OCI-LY7 (cell line): ENCODE measurements around the gene SLC6A17. TPM values are rescaled to one million over a fixed set of nuclear protein-coding genes. Genes with fewer than 3 reads are reported as not detected.

Source experiments
- BruUV-seq: library from RNA; stranded (reverse); fragments of 400-500 nt; replicated peaks from 2 replicates; lab custom pipeline; 2021; lab: Mats Ljungman, UMichigan
- CTCF ChIA-PET: fragments of 300-600 bp; sonication (Branson Sonifier 250); formaldehyde crosslinking; loops from one replicate; lab custom pipeline; 2022; ENCODE audit warnings: antibody characterized with exemption; ENCODE audit not compliant: unreplicated experiment; lab: Charles Lee
- POLR2A ChIA-PET: fragments of 300-600 bp; sonication (Branson Sonifier 250); formaldehyde crosslinking; loops from one replicate; lab custom pipeline; 2022; ENCODE audit warnings: antibody characterized with exemption; lab: Charles Lee
- DNase-seq: peaks from one replicate; pipeline ENCODE4 v3.0.0-alpha.2; 2015; ENCODE audit warnings: low spot score
- H2AFZ ChIP-seq: fragments of 200-600 bp; sonication (generic), shearing (Covaris generic); 2 replicates; pipeline ENCODE4 v1.6.1; 2014; ENCODE audit warnings: mild to moderate bottlenecking, antibody characterized with exemption, low read length, moderate library complexity
- H3K27ac ChIP-seq: fragments of 200-600 bp; sonication (generic); 2 replicates; pipeline ENCODE4 v1.5.1; 2014; ENCODE audit warnings: mixed run types, low read depth, mild to moderate bottlenecking, moderate library complexity, low read length, inconsistent platforms; ENCODE audit not compliant: poor library complexity, severe bottlenecking
- H3K36me3 ChIP-seq: fragments of 200-600 bp; sonication (generic); 2 replicates; pipeline ENCODE4 v1.6.1; 2014; ENCODE audit warnings: mild to moderate bottlenecking, antibody characterized with exemption, low read length, moderate library complexity, mixed read lengths; ENCODE audit not compliant: insufficient read depth
- H3K4me1 ChIP-seq: fragments of 200-600 bp; sonication (generic); 2 replicates; pipeline ENCODE4 v1.5.1; 2014; ENCODE audit warnings: mild to moderate bottlenecking, low read length; ENCODE audit not compliant: insufficient read depth, poor library complexity, severe bottlenecking
- H3K4me2 ChIP-seq: fragments of 200-600 bp; sonication (generic); 2 replicates; pipeline ENCODE4 v1.6.1; 2014; ENCODE audit warnings: mild to moderate bottlenecking, low read length
- H3K4me3 ChIP-seq: fragments of 200-600 bp; sonication (generic); 2 replicates; pipeline ENCODE4 v1.5.1; 2014; ENCODE audit warnings: mild to moderate bottlenecking, low read depth, low read length; ENCODE audit not compliant: poor library complexity, severe bottlenecking
- H3K79me2 ChIP-seq: fragments of 200-600 bp; sonication (generic); 2 replicates; pipeline ENCODE4 v1.6.1; 2016; ENCODE audit warnings: low read depth, mild to moderate bottlenecking, low read length, moderate library complexity, mixed read lengths; ENCODE audit not compliant: insufficient read depth
- H3K9me2 ChIP-seq: fragments of 200-600 bp; sonication (generic); 2 replicates; pipeline ENCODE4 v1.6.1; 2016; ENCODE audit warnings: mild to moderate bottlenecking, low read length, mixed read lengths; ENCODE audit not compliant: insufficient read depth
- H3K9me3 ChIP-seq: fragments of 200-600 bp; sonication (generic); 2 replicates; pipeline ENCODE4 v1.6.1; 2014; ENCODE audit warnings: mild to moderate bottlenecking, mixed run types, low read length, mixed read lengths
- H4K20me1 ChIP-seq: fragments of 200-600 bp; sonication (generic); 2 replicates; pipeline ENCODE4 v1.6.1; 2014; ENCODE audit warnings: mild to moderate bottlenecking, antibody characterized with exemption, low read length, moderate library complexity, mixed read lengths; ENCODE audit not compliant: insufficient read depth
- EZH2phosphoT487 ChIP-seq: fragments of 200-600 bp; sonication (generic); IDR thresholded peaks from 2 replicates; pipeline ENCODE4 v1.6.1; 2018; ENCODE audit warnings: low read depth, borderline replicate concordance, mild to moderate bottlenecking, mixed run types, antibody characterized with exemption, low read length, moderate library complexity, mixed read lengths
- intact Hi-C: fragments of 100-400 bp; cut with micrococcal nuclease; formaldehyde crosslinking; loops from one replicate; pipeline ENCODE4 v1.10.0; 2022; ENCODE audit not compliant: unreplicated experiment
- total RNA-seq, 2 experiments: library from RNA; depleted of rRNA in 1 of 2; stranded (reverse); fragments of >200 nt in 1 of 2; shearing (Covaris generic) in 1 of 2; gene quantifications; 2 replicates each; pipeline ENCODE4 v1.2.3, GENCODE V29; 2014 to 2022
- TF ChIP-seq, protein P1 (sequence below): fragments of 200-600 bp; sonication (generic); conservative IDR thresholded peaks from 2 replicates; pipeline ENCODE4 v1.5.1; 2014; ENCODE audit warnings: mild to moderate bottlenecking, antibody characterized with exemption, low read length, moderate library complexity, mixed read lengths

Gene SLC6A17
- total RNA-seq, 2 experiments from 2014 or later, result not detected

DNA sequence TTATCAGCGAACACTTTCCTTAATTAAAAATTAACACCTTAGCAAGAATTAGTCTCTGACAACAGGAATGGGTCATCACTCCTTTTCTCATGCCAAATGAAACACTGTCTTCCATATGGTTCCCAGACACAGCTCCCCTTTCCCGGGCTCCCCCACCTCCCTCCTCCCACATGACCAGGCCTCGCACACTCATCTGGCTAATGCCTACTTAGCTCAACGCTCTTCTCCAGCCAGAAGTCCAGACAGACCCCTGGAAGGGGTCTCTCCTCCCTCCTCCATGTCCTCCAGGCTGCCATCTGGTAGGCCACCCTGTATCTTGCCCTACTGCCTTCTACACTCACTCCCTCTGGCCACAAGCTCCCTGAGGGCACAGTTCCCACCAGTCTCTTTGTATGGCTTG, 99.7 kb downstream of the SLC6A17 start:
- no peak for DNase-seq
- POLR2A ChIA-PET, result no interaction called here
- no peak for TF ChIP-seq EZH2phosphoT487
- TF ChIP-seq, protein P1, sequence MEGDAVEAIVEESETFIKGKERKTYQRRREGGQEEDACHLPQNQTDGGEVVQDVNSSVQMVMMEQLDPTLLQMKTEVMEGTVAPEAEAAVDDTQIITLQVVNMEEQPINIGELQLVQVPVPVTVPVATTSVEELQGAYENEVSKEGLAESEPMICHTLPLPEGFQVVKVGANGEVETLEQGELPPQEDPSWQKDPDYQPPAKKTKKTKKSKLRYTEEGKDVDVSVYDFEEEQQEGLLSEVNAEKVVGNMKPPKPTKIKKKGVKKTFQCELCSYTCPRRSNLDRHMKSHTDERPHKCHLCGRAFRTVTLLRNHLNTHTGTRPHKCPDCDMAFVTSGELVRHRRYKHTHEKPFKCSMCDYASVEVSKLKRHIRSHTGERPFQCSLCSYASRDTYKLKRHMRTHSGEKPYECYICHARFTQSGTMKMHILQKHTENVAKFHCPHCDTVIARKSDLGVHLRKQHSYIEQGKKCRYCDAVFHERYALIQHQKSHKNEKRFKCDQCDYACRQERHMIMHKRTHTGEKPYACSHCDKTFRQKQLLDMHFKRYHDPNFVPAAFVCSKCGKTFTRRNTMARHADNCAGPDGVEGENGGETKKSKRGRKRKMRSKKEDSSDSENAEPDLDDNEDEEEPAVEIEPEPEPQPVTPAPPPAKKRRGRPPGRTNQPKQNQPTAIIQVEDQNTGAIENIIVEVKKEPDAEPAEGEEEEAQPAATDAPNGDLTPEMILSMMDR, result no peak
- Histone ChIP-seq H3K36me3 (no peaks in the 10 kb centered on the region), H3K9me2 (no peaks in the 10 kb centered on the region), H3K79me2 (no peaks in the 10 kb centered on the region), H3K27ac (no peak overlapping the region), H2AFZ (no peak overlapping the region), H4K20me1 (no peaks in the 10 kb centered on the region), H3K9me3 (no peaks in the 10 kb centered on the region), H3K4me2 (no peak overlapping the region), H3K4me1 (no peaks in the 10 kb centered on the region), H3K4me3 (no peak overlapping the region)
- intact Hi-C loops, result no loop called here
- no TSS peak for BruUV-seq
- CTCF ChIA-PET, result no interaction called here

DNA sequence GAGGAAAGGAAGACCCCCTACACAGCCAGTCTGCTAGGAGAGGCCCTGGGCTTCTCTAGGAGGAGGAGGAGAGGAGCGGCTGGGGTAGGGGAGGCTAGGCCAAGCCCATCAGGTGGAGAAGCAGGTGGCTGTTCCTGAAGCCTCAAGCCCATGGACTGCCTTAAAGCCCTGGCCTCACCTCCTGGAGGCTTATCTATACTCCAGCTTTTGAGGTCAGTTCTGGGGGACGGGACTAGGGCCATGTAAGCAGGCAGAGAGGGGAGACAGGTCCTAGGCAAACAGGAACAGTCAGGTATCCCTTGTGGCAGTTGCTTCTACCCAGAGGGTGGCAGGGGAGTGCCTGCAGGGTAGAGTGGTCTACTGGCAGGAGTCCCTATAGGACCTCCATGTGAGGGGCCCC, 100.5 kb downstream of the SLC6A17 start:
- ChIA-PET CTCF (no interaction called here), POLR2A (interaction anchor here (0.7 kb wide), 1 partner anchor 86 kb away, joined by 3 read pairs; no protein-coding TSS in a partner anchor)
- no peak overlapping the region for H3K4me2 ChIP-seq
- no peak overlapping the region for H3K27ac ChIP-seq
- H3K4me3 ChIP-seq, result no peak overlapping the region
- DNase-seq, result no peak
- BruUV-seq, result no TSS peak
- no peaks in the 10 kb centered on the region for H3K36me3 ChIP-seq
- H2AFZ ChIP-seq, result no peak overlapping the region
- no peaks in the 10 kb centered on the region for H3K9me2 ChIP-seq
- no peaks in the 10 kb centered on the region for H3K9me3 ChIP-seq
- H3K79me2 ChIP-seq, result no peaks in the 10 kb centered on the region
- TF ChIP-seq, protein P1, result no peak
- H4K20me1 ChIP-seq, result no peaks in the 10 kb centered on the region
- intact Hi-C loops, result no loop called here
- no peaks in the 10 kb centered on the region for H3K4me1 ChIP-seq

Other genes with a start within 250 kb of the SLC6A17 start
- not detected in 2 replicates for gene CSF1, start 239.6 kb upstream of the SLC6A17 start, total RNA-seq (2014; rRNA removed; shearing (Covaris generic))
- not detected in 2 replicates for gene CSF1, start 239.6 kb upstream of the SLC6A17 start, total RNA-seq (2022)
- gene AHCYL1, start 165.7 kb upstream of the SLC6A17 start, total RNA-seq (2014; rRNA removed; shearing (Covaris generic)), result 18.5 and 20.5 TPM in 2 replicates
- 45.5 and 52.8 TPM in 2 replicates for gene AHCYL1, start 165.7 kb upstream of the SLC6A17 start, total RNA-seq (2022)
- 33.1 and 45.5 TPM in 2 replicates for gene STRIP1, start 115.9 kb upstream of the SLC6A17 start, total RNA-seq (2014; rRNA removed; shearing (Covaris generic))
- 42.2 and 43.7 TPM in 2 replicates for gene STRIP1, start 115.9 kb upstream of the SLC6A17 start, total RNA-seq (2022)
- gene ALX3, start 79.8 kb upstream of the SLC6A17 start, total RNA-seq (2014; rRNA removed; shearing (Covaris generic)), result not detected in 2 replicates
- gene ALX3, start 79.8 kb upstream of the SLC6A17 start, total RNA-seq (2022), result not detected in 2 replicates
- 0.41 TPM in 1 of 2 replicates, not detected in the other for gene UBL4B, start 38.1 kb upstream of the SLC6A17 start, total RNA-seq (2014; rRNA removed; shearing (Covaris generic))
- not detected in 2 replicates for gene UBL4B, start 38.1 kb upstream of the SLC6A17 start, total RNA-seq (2022)
- gene KCNC4, start 59.8 kb downstream of the SLC6A17 start, total RNA-seq (2014; rRNA removed; shearing (Covaris generic)), result 3.9 and 5.6 TPM in 2 replicates
- gene KCNC4, start 59.8 kb downstream of the SLC6A17 start, total RNA-seq (2022), result 17.8 and 18.5 TPM in 2 replicates
- 221 and 231 TPM in 2 replicates for gene RBM15, start 188.9 kb downstream of the SLC6A17 start, total RNA-seq (2014; rRNA removed; shearing (Covaris generic))
- 119 and 137 TPM in 2 replicates for gene RBM15, start 188.9 kb downstream of the SLC6A17 start, total RNA-seq (2022)
- 0.22 TPM in 1 of 2 replicates, not detected in the other for gene SLC16A4, start 240.5 kb downstream of the SLC6A17 start, total RNA-seq (2014; rRNA removed; shearing (Covaris generic))
- 0.15 and 0.38 TPM in 2 replicates for gene SLC16A4, start 240.5 kb downstream of the SLC6A17 start, total RNA-seq (2022)